Measurements from ENCODE around the gene CLASP2.

Gene CLASP2

DNA sequence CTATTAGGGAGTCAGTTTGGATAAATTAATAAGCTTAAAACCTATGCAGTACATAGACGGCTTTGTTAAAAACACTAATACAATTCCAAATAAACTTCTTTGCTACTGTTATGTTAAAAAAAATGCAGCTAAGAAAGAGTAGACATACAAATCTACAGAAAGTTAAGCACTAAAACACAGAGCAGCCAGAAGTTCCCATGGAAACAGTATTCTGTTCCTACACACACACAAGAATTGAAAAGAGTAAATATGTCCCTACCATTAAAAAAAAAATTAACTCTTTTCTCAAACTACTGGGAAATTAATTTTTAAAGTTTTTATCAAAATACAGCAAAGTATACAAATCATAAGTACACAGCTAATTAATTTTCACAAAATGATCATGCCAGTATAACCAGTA, 71.6 kb downstream of the CLASP2 start:
- Histone ChIP-seq H3K36me3 (ENCODE audit: insufficient read depth, low read length) (no peaks in the 10 kb centered on the region), H3K4me3 (ENCODE audit: low read length) (no peak overlapping the region), H2AFZ (ENCODE audit: low read depth, low read length) (no peak overlapping the region), H3K9me3 (ENCODE audit: low read length) (no peaks in the 10 kb centered on the region), H3K27me3 (ENCODE audit: insufficient read depth, low read length) (no peaks in the 10 kb centered on the region), H3K4me1 (ENCODE audit: insufficient read depth, low read length) (peaks cover 6% of the 10 kb centered on the region)

DNA sequence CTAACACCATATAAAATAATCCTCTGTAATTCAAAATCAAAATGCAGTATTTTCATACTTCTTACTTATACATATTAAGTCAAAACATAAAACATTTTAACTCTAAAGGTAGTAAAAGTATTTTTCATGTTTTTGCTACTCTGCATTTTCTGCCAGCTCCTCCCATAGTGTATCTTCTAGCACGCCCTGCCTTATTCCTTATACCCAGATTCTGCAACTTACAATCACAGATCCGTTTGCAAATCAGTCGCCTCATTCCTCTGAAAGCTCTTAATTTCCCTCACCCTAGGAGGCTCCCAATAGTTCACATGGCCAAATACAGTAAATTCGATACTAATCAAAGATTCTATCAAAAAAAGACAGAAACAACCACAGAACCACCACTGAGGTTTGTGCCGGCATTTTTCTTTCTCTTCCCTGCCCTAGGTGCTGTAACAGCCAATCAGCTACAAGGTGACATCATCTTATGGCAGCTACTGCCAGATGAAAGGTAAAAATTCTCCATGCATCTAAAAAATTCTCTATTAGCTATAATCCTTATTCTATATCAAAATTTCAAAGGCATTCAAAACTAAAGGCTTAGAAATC, 72.9 kb downstream of the CLASP2 start:
- Histone ChIP-seq H2AFZ (ENCODE audit: low read depth, low read length) (no peak overlapping the region), H3K27me3 (ENCODE audit: insufficient read depth, low read length) (no peaks in the 10 kb centered on the region), H3K4me1 (ENCODE audit: insufficient read depth, low read length) (peaks cover 6% of the 10 kb centered on the region), H3K4me3 (ENCODE audit: low read length) (peak overlapping the region; percentile 29), H3K36me3 (ENCODE audit: insufficient read depth, low read length) (no peaks in the 10 kb centered on the region), H3K9me3 (ENCODE audit: low read length) (no peaks in the 10 kb centered on the region)

DNA sequence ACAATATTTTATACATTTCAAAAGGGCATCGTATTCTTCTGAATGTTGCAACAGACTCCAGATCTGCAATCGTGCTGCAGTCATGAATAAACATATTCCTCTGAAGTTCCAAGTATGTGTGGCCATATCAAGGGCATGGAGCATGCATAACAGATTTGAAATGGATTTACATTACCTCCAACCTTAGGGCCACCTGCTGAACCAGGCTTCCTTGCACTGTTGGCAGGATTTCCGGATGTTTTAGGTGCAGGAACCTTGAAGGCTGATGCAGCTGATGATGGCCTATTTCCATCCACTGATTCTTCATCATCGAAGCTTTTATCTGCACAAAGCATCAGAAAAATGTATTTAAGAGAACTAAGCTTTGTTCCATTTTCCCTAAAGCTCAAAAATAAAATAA, 73.5 kb downstream of the CLASP2 start:
- Histone ChIP-seq H3K4me3 (ENCODE audit: low read length) (peak overlapping the region; percentile 29), H3K27me3 (ENCODE audit: insufficient read depth, low read length) (no peaks in the 10 kb centered on the region), H2AFZ (ENCODE audit: low read depth, low read length) (no peak overlapping the region), H3K9me3 (ENCODE audit: low read length) (no peaks in the 10 kb centered on the region), H3K36me3 (ENCODE audit: insufficient read depth, low read length) (no peaks in the 10 kb centered on the region), H3K4me1 (ENCODE audit: insufficient read depth, low read length) (peaks cover 6% of the 10 kb centered on the region)

DNA sequence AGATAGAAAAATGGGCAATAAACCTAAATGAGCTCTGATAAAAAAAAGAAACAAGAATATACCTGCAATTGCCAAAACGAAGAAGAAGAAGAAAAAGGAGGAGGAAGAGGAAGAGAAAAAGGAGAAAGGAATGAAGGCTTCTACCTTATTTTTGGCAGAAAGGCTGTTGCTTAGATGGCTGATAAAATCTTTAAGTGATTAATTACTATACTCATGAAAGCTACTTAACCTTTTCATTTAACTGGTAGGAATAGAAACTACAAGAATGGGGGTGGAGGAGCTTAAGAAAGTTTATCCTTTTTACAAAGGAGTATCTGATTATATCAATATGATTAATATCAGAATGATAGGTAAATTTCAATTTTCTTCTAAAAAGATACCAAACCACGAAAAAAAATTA, 75.2 kb downstream of the CLASP2 start:
- no peak overlapping the region for H2AFZ ChIP-seq (ENCODE audit: low read depth, low read length)
- peaks cover 4% of the 10 kb centered on the region for H3K36me3 ChIP-seq (ENCODE audit: insufficient read depth, low read length)
- no peak overlapping the region for H3K4me3 ChIP-seq (ENCODE audit: low read length)
- H3K4me1 ChIP-seq (ENCODE audit: insufficient read depth, low read length), result peaks cover 6% of the 10 kb centered on the region
- no peaks in the 10 kb centered on the region for H3K27me3 ChIP-seq (ENCODE audit: insufficient read depth, low read length)
- no peaks in the 10 kb centered on the region for H3K9me3 ChIP-seq (ENCODE audit: low read length)

DNA sequence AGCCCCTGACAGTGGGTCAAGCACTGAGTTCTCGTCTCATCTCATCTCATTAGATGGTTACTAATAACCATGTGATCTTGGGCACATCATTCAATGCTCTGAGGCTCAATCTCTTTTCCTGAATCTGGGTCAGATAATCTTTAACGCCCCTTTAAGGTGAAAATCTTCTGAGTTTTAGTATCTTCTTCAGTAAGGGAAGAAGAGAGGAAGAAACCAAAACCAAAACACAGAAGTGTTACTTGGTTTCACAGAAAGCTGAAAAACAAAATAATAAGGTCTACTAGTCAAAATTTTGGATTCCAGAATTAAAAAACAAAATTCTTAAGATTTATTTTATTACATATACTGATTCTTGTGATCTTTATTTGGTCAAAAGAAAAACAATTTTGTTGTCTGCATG, 78.2 kb downstream of the CLASP2 start:
- no peak overlapping the region for H2AFZ ChIP-seq (ENCODE audit: low read depth, low read length)
- H3K4me1 ChIP-seq (ENCODE audit: insufficient read depth, low read length), result no peaks in the 10 kb centered on the region
- no peak overlapping the region for H3K4me3 ChIP-seq (ENCODE audit: low read length)
- peaks cover 4% of the 10 kb centered on the region for H3K36me3 ChIP-seq (ENCODE audit: insufficient read depth, low read length)
- no peaks in the 10 kb centered on the region for H3K27me3 ChIP-seq (ENCODE audit: insufficient read depth, low read length)
- no peaks in the 10 kb centered on the region for H3K9me3 ChIP-seq (ENCODE audit: low read length)

DNA sequence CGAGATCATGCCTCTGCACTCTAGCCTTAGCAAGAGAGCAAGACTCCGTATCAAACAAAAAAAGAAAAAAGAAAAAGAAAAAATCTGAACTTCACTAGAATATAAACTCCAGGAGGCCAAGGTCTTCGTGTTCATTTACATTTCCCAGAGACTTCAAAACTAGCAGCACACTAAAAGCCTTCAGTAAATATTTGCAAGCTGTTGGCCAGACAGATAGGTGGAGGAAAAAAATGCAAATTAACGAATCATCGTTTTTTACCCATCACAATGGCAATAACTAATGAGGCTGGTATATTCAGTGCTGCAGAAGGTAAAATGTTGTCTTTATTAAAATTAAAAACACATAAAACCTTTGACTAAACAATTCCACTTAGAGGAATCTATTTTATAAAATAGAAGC, 80.6 kb downstream of the CLASP2 start:
- H3K9me3 ChIP-seq (ENCODE audit: low read length), result no peaks in the 10 kb centered on the region
- H3K27me3 ChIP-seq (ENCODE audit: insufficient read depth, low read length), result no peaks in the 10 kb centered on the region
- H3K4me3 ChIP-seq (ENCODE audit: low read length), result no peak overlapping the region
- H3K4me1 ChIP-seq (ENCODE audit: insufficient read depth, low read length), result no peaks in the 10 kb centered on the region
- H3K36me3 ChIP-seq (ENCODE audit: insufficient read depth, low read length), result peaks cover 4% of the 10 kb centered on the region
- H2AFZ ChIP-seq (ENCODE audit: low read depth, low read length), result no peak overlapping the region

DNA sequence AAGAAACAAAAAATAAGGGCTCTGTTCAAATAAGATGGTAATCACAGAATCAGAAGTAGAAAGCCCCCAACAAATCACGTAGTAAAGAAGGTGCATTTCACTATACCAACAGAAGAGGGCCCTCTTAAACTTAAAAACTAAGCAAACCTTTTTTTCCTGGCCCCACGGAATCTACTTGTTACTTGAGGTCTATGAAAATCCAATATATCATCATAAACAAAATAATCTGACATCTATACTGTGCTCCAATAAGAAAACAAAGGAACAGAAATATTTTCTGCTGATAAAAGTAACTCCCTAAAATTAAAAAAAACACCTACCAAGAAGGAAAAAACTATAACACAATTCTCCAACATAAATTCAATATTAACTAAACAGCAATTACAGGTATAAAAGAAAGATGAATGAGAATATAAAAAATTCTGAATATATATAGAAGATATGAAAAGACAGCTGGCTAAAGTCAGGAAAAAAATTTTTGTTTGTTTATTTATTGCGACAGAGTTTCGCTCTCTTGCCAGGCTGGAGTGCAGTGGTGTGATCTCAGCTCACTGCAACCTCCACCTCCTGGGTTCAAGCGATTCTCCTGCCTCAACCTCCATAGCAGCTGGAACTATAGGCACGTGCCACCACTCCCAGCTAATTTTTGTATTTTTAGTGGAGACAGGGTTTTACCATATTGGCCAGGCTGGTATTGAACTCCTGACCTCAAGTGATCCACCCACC, 81.8 kb downstream of the CLASP2 start:
- Histone ChIP-seq H3K4me3 (ENCODE audit: low read length) (no peak overlapping the region), H3K27me3 (ENCODE audit: insufficient read depth, low read length) (no peaks in the 10 kb centered on the region), H3K4me1 (ENCODE audit: insufficient read depth, low read length) (no peaks in the 10 kb centered on the region)

DNA sequence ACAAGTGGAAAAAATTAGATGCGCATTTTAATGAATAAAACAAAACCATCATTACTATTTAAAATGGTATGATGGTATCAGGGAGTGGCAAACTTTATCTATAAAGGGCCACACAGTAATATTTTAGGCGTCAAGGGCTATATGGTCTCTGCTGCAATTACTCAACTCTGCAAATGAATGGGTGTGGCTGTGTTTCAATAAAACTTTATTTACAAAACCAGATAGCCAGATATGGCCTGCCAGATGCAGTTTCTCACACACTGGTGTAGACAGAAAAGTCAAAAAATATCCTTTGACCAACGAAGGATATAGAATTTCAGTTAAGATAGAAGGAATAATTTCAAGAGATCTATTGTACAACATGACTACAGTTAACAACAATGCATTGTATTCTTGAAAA, 83.8 kb downstream of the CLASP2 start:
- Histone ChIP-seq H3K4me1 (ENCODE audit: insufficient read depth, low read length) (no peaks in the 10 kb centered on the region), H3K4me3 (ENCODE audit: low read length) (no peak overlapping the region), H3K36me3 (ENCODE audit: insufficient read depth, low read length) (peaks cover 4% of the 10 kb centered on the region)

More for the DNA sequence above, 81.8 kb downstream of the CLASP2 start:
- peaks cover 4% of the 10 kb centered on the region for H3K36me3 ChIP-seq (ENCODE audit: insufficient read depth, low read length)
- H2AFZ ChIP-seq (ENCODE audit: low read depth, low read length), result no peak overlapping the region
- no peaks in the 10 kb centered on the region for H3K9me3 ChIP-seq (ENCODE audit: low read length)

DNA sequence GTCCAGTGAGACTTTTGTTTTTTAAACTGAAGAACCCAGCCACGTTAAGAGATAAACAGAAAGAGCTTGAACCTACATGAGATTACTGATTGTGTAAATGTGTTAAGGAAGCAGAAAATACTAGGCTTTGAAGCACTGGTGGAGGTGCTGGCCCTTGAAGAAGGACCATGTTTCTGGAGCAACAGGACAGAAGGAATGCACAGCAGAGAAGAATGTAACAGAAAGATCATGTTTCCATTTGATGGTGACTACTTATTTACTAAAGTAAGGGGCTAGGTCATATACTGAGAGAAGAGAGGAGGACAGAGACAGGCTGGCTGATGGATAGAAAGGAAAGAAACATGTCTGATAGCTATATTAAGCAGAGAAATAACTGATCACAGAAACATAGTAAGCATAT, 88.8 kb downstream of the CLASP2 start:
- no peaks in the 10 kb centered on the region for H3K4me1 ChIP-seq (ENCODE audit: insufficient read depth, low read length)
- peaks cover 13% of the 10 kb centered on the region for H3K36me3 ChIP-seq (ENCODE audit: insufficient read depth, low read length)
- no peaks in the 10 kb centered on the region for H3K9me3 ChIP-seq (ENCODE audit: low read length)
- H2AFZ ChIP-seq (ENCODE audit: low read depth, low read length), result no peak overlapping the region
- H3K27me3 ChIP-seq (ENCODE audit: insufficient read depth, low read length), result no peaks in the 10 kb centered on the region
- no peak overlapping the region for H3K4me3 ChIP-seq (ENCODE audit: low read length)

More for the DNA sequence above, 83.8 kb downstream of the CLASP2 start:
- Histone ChIP-seq H2AFZ (ENCODE audit: low read depth, low read length) (no peak overlapping the region), H3K27me3 (ENCODE audit: insufficient read depth, low read length) (no peaks in the 10 kb centered on the region), H3K9me3 (ENCODE audit: low read length) (no peaks in the 10 kb centered on the region)

DNA sequence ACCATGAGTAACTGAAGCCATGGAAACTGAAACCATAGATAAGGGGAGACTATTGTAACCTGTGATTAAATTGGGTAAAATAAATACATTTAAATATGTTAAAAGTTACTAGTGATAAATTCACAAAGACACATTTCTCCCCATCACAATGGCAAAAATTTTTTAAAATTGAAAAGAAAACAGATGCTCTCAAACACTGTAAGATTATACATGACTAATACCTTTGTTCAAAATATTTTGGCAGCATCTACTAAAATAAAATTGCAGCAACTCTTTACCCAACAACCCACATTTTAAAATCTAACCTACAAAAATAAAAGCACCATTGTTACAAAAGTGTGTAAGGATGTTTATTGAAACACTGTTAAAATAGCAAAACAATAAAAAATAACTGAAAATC, 93.3 kb downstream of the CLASP2 start:
- peaks cover 19% of the 10 kb centered on the region for H3K36me3 ChIP-seq (ENCODE audit: insufficient read depth, low read length)

DNA sequence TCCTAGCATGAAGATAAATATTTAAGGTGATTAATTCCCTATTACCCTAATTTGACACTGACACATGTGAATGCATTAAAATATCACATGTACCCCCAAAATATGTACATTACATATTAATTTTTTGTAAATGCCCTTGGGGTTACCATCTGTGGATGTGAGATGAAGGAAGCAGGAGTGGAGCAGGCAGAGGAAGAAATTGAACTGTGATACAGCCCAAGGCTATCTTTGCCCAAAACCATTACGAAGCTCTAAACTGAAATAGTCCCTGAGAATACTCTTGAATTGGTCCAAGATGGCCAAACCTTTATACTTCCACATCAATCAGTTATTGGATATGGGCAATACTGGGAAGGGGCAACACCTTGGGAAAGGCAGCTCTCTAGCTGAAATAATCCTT, 105.0 kb downstream of the CLASP2 start:
- Histone ChIP-seq H2AFZ (ENCODE audit: low read depth, low read length) (no peak overlapping the region), H3K9me3 (ENCODE audit: low read length) (no peaks in the 10 kb centered on the region), H3K36me3 (ENCODE audit: insufficient read depth, low read length) (peaks cover 11% of the 10 kb centered on the region), H3K4me1 (ENCODE audit: insufficient read depth, low read length) (no peaks in the 10 kb centered on the region), H3K27me3 (ENCODE audit: insufficient read depth, low read length) (no peaks in the 10 kb centered on the region), H3K4me3 (ENCODE audit: low read length) (no peak overlapping the region)

More for the DNA sequence above, 93.3 kb downstream of the CLASP2 start:
- Histone ChIP-seq H3K4me3 (ENCODE audit: low read length) (no peak overlapping the region), H3K9me3 (ENCODE audit: low read length) (no peaks in the 10 kb centered on the region), H3K27me3 (ENCODE audit: insufficient read depth, low read length) (no peaks in the 10 kb centered on the region), H2AFZ (ENCODE audit: low read depth, low read length) (no peak overlapping the region), H3K4me1 (ENCODE audit: insufficient read depth, low read length) (no peaks in the 10 kb centered on the region)

DNA sequence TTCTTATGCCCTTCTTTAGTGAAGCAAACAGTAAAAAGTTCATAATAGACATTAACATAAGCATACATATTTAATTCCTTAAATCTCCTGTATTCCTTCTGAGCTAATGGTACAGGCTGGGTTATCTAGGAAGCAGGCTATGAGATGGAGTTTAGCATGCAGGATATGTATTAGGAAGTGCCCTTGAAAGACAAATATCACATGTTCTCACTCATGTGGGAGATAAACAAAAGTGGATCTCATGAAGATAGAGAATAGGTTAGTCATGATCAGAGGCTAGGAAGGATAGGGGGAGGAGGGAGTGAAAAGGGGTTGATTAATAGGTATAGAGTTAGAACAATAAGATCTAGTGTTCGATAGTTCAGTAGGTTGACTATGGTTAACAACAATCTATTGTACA, 105.4 kb downstream of the CLASP2 start:
- Histone ChIP-seq H3K4me1 (ENCODE audit: insufficient read depth, low read length) (no peaks in the 10 kb centered on the region), H2AFZ (ENCODE audit: low read depth, low read length) (no peak overlapping the region), H3K27me3 (ENCODE audit: insufficient read depth, low read length) (no peaks in the 10 kb centered on the region), H3K4me3 (ENCODE audit: low read length) (no peak overlapping the region), H3K36me3 (ENCODE audit: insufficient read depth, low read length) (peaks cover 9% of the 10 kb centered on the region), H3K9me3 (ENCODE audit: low read length) (no peaks in the 10 kb centered on the region)

DNA sequence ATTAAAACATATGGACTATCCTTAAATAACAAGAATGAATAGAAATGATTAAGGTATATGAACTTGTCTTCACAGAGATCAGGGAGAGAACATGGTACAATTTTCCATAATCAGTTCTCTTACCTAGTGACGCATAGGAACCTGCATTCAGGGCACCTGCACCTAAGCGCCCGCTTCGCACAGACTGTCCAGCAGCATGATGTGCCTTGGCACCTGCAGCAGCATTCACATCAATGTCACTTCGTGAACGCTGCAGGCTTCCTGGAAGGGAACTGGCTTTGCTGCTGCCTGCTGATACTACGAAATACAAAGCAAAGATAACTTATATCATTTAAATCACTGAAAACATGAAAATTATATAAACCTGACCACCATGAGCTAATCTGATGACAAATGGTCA, 115.2 kb downstream of the CLASP2 start:
- no peaks in the 10 kb centered on the region for H3K27me3 ChIP-seq (ENCODE audit: insufficient read depth, low read length)
- H3K4me3 ChIP-seq (ENCODE audit: low read length), result no peak overlapping the region
- H3K36me3 ChIP-seq (ENCODE audit: insufficient read depth, low read length), result peaks cover 63% of the 10 kb centered on the region
- H3K9me3 ChIP-seq (ENCODE audit: low read length), result peaks cover 2% of the 10 kb centered on the region
- no peak overlapping the region for H2AFZ ChIP-seq (ENCODE audit: low read depth, low read length)
- no peaks in the 10 kb centered on the region for H3K4me1 ChIP-seq (ENCODE audit: insufficient read depth, low read length)

DNA sequence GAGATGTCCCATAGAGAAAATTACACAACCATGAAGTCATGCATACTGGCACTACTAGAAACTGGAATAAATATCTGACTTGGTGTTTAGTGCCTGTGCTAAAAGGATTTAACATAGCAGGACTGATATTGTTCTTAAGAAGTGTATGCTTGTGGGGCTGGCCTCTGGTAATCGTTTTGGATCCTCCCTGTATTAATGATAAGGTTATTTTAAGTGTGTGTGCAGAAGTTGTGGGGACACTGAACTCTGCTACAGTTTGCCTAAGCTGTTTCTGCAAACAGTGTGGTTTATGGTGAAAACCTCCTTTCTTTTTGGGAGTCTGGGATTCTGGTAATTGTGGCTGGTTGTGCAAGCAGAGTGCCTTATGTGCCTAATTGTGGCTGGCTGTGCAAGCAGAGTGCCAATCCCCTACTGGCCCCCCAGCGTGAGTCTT, 120.8 kb downstream of the CLASP2 start:
- no peak overlapping the region for H3K4me3 ChIP-seq (ENCODE audit: low read length)
- no peaks in the 10 kb centered on the region for H3K27me3 ChIP-seq (ENCODE audit: insufficient read depth, low read length)

More for the DNA sequence above, 120.8 kb downstream of the CLASP2 start:
- H3K36me3 ChIP-seq (ENCODE audit: insufficient read depth, low read length), result peaks cover 24% of the 10 kb centered on the region
- no peaks in the 10 kb centered on the region for H3K4me1 ChIP-seq (ENCODE audit: insufficient read depth, low read length)
- H3K9me3 ChIP-seq (ENCODE audit: low read length), result peaks cover 2% of the 10 kb centered on the region
- H2AFZ ChIP-seq (ENCODE audit: low read depth, low read length), result no peak overlapping the region
